ENCODE results near the gene PROK1. TPM values are rescaled to one million over a fixed set of nuclear protein-coding genes. Genes with fewer than 3 reads are reported as not detected.
A peak's percentile ranks its signal among the peaks of the same experiment; 100 is the strongest.

The PROK1 gene
- total and polyA plus RNA-seq, 3 experiments from 2014 or later, result not detected

DNA sequence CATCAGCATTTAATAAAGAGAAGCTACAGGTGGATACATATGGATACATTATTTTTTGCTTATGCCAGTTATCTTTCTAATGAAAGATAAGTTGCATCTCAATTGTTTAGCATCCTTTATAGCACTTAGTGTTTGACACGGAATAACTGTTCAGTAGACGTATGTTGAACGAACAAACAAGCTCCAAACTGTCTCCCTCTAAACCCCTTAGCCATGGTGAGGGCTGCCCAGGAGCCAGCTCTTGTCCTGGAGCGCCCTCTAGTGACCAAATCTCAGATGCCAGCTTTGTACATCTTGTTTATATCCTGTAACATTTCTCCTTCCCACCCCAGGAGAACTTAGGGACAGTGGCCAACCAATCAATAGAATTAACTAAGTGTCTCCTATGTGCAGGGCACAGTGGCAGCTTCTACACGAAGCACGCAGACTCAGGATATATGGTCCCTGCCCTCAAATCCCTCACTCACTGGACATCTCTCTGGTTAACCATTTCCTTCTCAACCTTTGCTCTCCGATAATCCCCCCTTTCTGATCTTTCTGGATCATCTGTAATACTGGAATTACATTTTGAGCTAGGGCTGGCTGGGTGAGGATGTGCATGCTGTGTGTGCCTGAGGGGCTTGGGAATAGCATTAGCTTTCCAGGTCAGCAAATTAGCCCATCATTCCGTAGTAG, 45.1 kb downstream of the PROK1 start:
- ChIA-PET CTCF (interaction anchor here (0.6 to 2.3 kb wide), 30 partner anchors 9 to 408 kb away, joined by 3 to 20 read pairs (median 4); no protein-coding TSS in a partner anchor), POLR2A (interaction anchor here (0.6 to 1.0 kb wide), 2 partner anchors 158 to 294 kb away, joined by 3 to 4 read pairs; no protein-coding TSS in a partner anchor)
- Mint-ChIP-seq H3K27me3 (peaks cover 0 to 9% of the 10 kb centered on the region in 2 donors), H3K36me3 (no peaks in the 10 kb centered on the region), H3K4me3 (no peak overlapping the region), H3K4me1 (no peaks in the 10 kb centered on the region), H3K27ac (no peak overlapping the region), H3K9me3 (no peaks in the 10 kb centered on the region)
- H3K4me3 ChIP-seq (ENCODE audit: low read length), result no peak overlapping the region
- H3K36me3 ChIP-seq (ENCODE audit: insufficient read depth, low read length), result no peaks in the 10 kb centered on the region
- H3K27ac ChIP-seq (ENCODE audit: low read depth, low read length), result no peak overlapping the region
- H3K4me1 ChIP-seq (ENCODE audit: insufficient read depth, low read length), result no peaks in the 10 kb centered on the region
- no peaks in the 10 kb centered on the region for H3K9me3 ChIP-seq (ENCODE audit: low read length)
- no peaks in the 10 kb centered on the region for H3K27me3 ChIP-seq (ENCODE audit: insufficient read depth, low read length, poor library complexity, severe bottlenecking)
- DNase-seq, result peak; percentile 48 to 80 (median 59)

DNA sequence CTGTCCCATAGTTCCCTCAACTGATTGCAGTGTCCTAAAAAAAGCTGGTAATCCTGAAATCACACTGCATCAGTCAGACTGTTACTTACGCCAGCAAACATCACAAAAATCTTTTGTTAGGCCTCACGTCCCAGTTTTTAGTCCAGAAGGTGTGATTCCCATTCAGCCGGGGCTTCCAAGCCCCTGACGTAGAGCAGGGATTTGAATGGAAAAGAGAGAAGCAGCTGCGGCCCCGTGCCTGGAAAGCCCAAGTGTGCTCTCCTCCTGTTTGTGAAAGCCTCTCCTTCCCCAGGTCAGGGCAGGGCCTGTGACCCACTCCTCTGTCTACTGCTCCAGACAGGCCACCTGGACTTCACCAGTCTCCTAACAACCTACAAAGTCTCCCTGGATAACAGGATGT, 47.3 kb downstream of the PROK1 start:
- POLR2A ChIA-PET, result no interaction called here

DNA sequence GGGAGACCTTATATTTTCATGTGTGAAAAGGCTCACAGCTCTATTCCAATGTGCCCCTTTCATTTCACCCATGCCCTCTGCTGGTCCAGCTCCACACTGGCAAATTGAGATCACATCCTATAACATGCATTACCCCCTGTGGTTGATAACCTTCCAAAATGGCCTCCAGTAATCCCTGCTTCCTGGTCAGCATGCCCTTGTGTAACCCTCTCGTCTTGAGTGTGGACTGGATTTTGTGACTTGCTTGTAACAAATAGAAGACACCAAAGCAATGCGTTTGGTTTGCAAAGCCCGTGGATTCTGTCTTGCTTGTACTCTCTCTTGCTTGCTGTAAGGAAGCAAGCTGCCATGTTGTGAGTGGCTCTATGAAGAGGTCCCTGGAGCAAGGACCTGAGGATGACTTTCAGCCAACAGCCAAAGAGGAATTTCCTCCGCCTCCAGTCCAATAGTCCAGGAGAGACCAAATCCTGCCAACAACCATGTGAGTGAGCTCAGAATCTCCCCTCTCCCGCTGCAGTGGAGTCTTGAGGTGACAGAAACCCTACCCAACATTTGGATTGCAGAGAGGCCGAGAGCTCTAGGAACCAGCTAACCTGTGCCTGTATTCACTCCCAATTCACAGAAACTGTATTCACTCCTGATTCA, 50.7 kb downstream of the PROK1 start:
- H3K36me3 ChIP-seq (ENCODE audit: insufficient read depth, low read length), result no peaks in the 10 kb centered on the region
- no peak overlapping the region for H3K4me3 ChIP-seq (ENCODE audit: low read length)
- H3K4me3 Mint-ChIP-seq, result no peak overlapping the region
- H3K27me3 ChIP-seq (ENCODE audit: insufficient read depth, low read length, poor library complexity, severe bottlenecking), result no peaks in the 10 kb centered on the region
- no peaks in the 10 kb centered on the region for H3K9me3 Mint-ChIP-seq
- DNase-seq, result no peak
- no peaks in the 10 kb centered on the region for H3K9me3 ChIP-seq (ENCODE audit: low read length)
- no peaks in the 10 kb centered on the region for H3K4me1 ChIP-seq (ENCODE audit: insufficient read depth, low read length)
- no peak overlapping the region for H3K27ac ChIP-seq (ENCODE audit: low read depth, low read length)
- H3K4me1 Mint-ChIP-seq, result no peaks in the 10 kb centered on the region
- H3K27ac Mint-ChIP-seq, result no peak overlapping the region
- POLR2A ChIA-PET, result no interaction called here
- peaks cover 14 to 24% of the 10 kb centered on the region in 2 donors for H3K27me3 Mint-ChIP-seq
- CTCF ChIA-PET, result no interaction called here
- H3K36me3 Mint-ChIP-seq, result no peaks in the 10 kb centered on the region

More for the DNA sequence above, 47.3 kb downstream of the PROK1 start:
- H3K27ac Mint-ChIP-seq, result no peak overlapping the region
- Histone ChIP-seq H3K4me3 (ENCODE audit: low read length) (no peak overlapping the region), H3K4me1 (ENCODE audit: insufficient read depth, low read length) (no peaks in the 10 kb centered on the region), H3K9me3 (ENCODE audit: low read length) (no peaks in the 10 kb centered on the region), H3K36me3 (ENCODE audit: insufficient read depth, low read length) (no peaks in the 10 kb centered on the region), H3K27me3 (ENCODE audit: insufficient read depth, low read length, poor library complexity, severe bottlenecking) (no peaks in the 10 kb centered on the region), H3K27ac (ENCODE audit: low read depth, low read length) (no peak overlapping the region)
- no peaks in the 10 kb centered on the region for H3K36me3 Mint-ChIP-seq
- peaks cover 7 to 25% of the 10 kb centered on the region in 2 donors for H3K27me3 Mint-ChIP-seq
- no peak overlapping the region for H3K4me3 Mint-ChIP-seq
- no peak for DNase-seq
- no peaks in the 10 kb centered on the region for H3K4me1 Mint-ChIP-seq
- CTCF ChIA-PET, result no interaction called here
- H3K9me3 Mint-ChIP-seq, result no peaks in the 10 kb centered on the region

DNA sequence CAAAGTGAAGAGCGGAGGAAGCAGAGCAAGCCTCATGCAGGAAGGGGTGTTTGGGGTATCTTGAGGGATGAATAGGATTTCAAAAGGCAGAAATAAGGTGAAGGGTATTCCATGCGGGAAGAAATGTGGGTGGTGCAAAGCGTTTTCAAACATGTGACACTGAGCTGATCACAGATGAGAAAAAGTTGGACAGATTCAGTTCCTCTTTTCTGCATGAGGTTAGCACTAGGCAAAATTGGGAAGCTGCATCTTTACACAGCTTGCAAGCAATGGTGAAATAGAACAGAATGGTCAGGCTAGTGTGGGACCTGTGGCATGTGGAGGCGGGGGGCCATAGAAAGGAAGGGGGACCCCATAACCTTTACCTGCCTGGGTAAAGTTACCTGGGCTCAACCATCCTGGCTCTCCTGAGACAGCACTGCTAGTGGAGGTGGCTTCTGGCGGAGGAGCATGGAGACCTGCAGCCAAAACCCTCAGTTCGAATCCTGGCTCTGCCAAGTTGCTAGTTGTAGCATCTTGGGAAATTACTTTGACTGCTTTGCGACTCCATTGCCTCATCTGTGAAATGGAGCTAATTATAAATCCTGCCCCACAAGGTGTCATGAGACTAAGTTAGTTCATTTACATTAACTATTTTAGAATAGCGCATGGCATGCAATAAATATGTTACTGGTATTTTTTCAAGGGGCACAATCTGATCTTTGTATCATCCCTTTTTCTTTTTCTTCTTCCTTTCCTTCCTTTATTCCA, 51.6 kb downstream of the PROK1 start:
- H3K4me3 ChIP-seq (ENCODE audit: low read length), result no peak overlapping the region

DNA sequence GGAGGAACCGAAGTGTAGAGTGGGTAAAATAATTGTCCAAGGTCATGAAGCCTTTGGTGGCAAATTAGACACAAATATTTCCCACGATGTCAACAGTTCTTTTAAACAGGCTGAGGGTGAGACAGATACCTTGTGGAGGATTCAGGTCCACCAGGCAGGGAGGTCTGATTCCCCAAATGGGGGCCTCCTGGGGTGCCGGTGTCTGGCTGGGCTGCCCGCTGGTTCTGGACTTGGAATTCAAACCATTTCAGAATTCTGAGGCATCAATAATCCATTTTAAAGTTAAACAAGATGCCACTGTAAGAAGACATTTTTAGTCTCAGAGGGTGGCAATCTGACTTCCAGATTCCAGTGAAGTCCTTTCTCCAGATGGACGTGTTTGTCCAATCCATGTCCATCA, 52.5 kb downstream of the PROK1 start:
- no peaks in the 10 kb centered on the region for H3K36me3 ChIP-seq (ENCODE audit: insufficient read depth, low read length)
- Mint-ChIP-seq H3K36me3 (no peaks in the 10 kb centered on the region), H3K9me3 (no peaks in the 10 kb centered on the region), H3K4me3 (no peak overlapping the region), H3K27me3 (peaks cover 14 to 39% of the 10 kb centered on the region in 2 donors), H3K27ac (no peak overlapping the region), H3K4me1 (no peaks in the 10 kb centered on the region)
- H3K27ac ChIP-seq (ENCODE audit: low read depth, low read length), result no peak overlapping the region
- DNase-seq, result no peak
- no peaks in the 10 kb centered on the region for H3K9me3 ChIP-seq (ENCODE audit: low read length)
- no peaks in the 10 kb centered on the region for H3K4me1 ChIP-seq (ENCODE audit: insufficient read depth, low read length)
- ChIA-PET POLR2A (no interaction called here), CTCF (no interaction called here)
- H3K4me3 ChIP-seq (ENCODE audit: low read length), result no peak overlapping the region
- H3K27me3 ChIP-seq (ENCODE audit: insufficient read depth, low read length, poor library complexity, severe bottlenecking), result no peaks in the 10 kb centered on the region

More for the DNA sequence above, 51.6 kb downstream of the PROK1 start:
- Mint-ChIP-seq H3K27me3 (peaks cover 14 to 34% of the 10 kb centered on the region in 2 donors), H3K36me3 (no peaks in the 10 kb centered on the region), H3K9me3 (no peaks in the 10 kb centered on the region), H3K4me3 (no peak overlapping the region), H3K4me1 (no peaks in the 10 kb centered on the region), H3K27ac (no peak overlapping the region)
- no peaks in the 10 kb centered on the region for H3K4me1 ChIP-seq (ENCODE audit: insufficient read depth, low read length)
- no peak overlapping the region for H3K27ac ChIP-seq (ENCODE audit: low read depth, low read length)
- ChIA-PET POLR2A (no interaction called here), CTCF (no interaction called here)
- no peak for DNase-seq
- no peaks in the 10 kb centered on the region for H3K9me3 ChIP-seq (ENCODE audit: low read length)
- no peaks in the 10 kb centered on the region for H3K36me3 ChIP-seq (ENCODE audit: insufficient read depth, low read length)
- no peaks in the 10 kb centered on the region for H3K27me3 ChIP-seq (ENCODE audit: insufficient read depth, low read length, poor library complexity, severe bottlenecking)

DNA sequence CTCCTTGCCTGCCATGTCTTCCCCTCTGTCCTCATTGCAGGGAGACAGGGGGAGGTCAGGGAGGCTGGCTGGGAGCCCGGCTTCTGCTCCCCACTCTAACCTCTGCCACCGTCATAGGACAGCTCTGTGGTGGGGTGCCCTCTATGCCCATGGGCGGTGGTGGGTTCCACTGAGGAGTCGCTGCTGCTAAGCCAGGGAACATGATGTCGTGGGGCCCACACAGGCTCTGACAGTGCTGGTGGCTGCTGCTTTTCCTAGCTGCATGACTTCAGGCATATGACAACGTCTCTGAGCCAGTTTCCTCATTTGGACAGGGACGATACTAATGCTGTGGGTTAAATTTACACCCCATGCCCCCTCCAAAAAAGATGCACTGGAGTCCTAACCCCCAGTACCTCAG, 53.3 kb downstream of the PROK1 start:
- Mint-ChIP-seq H3K4me1 (no peaks in the 10 kb centered on the region), H3K4me3 (no peak overlapping the region), H3K36me3 (no peaks in the 10 kb centered on the region), H3K27me3 (peaks cover 14 to 41% of the 10 kb centered on the region in 2 donors), H3K27ac (no peak overlapping the region), H3K9me3 (no peaks in the 10 kb centered on the region)
- Histone ChIP-seq H3K36me3 (ENCODE audit: insufficient read depth, low read length) (no peaks in the 10 kb centered on the region), H3K9me3 (ENCODE audit: low read length) (no peaks in the 10 kb centered on the region), H3K27ac (ENCODE audit: low read depth, low read length) (no peak overlapping the region), H3K4me3 (ENCODE audit: low read length) (no peak overlapping the region), H3K4me1 (ENCODE audit: insufficient read depth, low read length) (no peaks in the 10 kb centered on the region), H3K27me3 (ENCODE audit: insufficient read depth, low read length, poor library complexity, severe bottlenecking) (no peaks in the 10 kb centered on the region)
- ChIA-PET CTCF (interaction anchor here (1.1 kb wide), 1 partner anchor 8 kb away, joined by 3 read pairs; no protein-coding TSS in a partner anchor), POLR2A (no interaction called here)
- no peak for DNase-seq

DNA sequence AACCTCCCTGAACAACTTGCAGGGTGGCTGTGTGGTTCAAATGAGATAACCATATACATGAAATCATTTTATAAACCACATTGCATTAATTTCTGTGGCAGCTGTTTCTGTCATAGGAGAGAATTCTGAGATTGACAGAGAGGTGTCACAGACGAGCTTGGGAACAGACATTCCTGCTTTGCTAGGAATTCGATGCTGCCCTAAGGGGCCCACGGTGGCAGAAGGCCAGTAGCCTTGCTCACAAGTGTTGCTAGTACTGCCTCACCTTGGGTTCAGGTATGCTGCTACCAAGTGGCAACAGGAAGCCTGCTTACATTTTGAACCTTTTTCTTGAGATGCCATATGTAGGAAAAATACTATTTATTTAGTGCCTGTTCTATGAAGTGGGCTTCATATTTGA, 54.6 kb downstream of the PROK1 start:
- peaks cover 14 to 42% of the 10 kb centered on the region in 2 donors for H3K27me3 Mint-ChIP-seq
- no peaks in the 10 kb centered on the region for H3K27me3 ChIP-seq (ENCODE audit: insufficient read depth, low read length, poor library complexity, severe bottlenecking)
- ChIA-PET POLR2A (no interaction called here), CTCF (interaction anchor here (0.8 kb wide), 1 partner anchor 9 kb away, joined by 5 read pairs; no protein-coding TSS in a partner anchor)
- no peaks in the 10 kb centered on the region for H3K36me3 Mint-ChIP-seq
- H3K4me1 ChIP-seq (ENCODE audit: insufficient read depth, low read length), result no peaks in the 10 kb centered on the region
- no peaks in the 10 kb centered on the region for H3K4me1 Mint-ChIP-seq
- no peak for DNase-seq
- no peak overlapping the region for H3K27ac ChIP-seq (ENCODE audit: low read depth, low read length)
- no peak overlapping the region for H3K4me3 ChIP-seq (ENCODE audit: low read length)
- H3K36me3 ChIP-seq (ENCODE audit: insufficient read depth, low read length), result no peaks in the 10 kb centered on the region
- H3K4me3 Mint-ChIP-seq, result no peak overlapping the region
- no peaks in the 10 kb centered on the region for H3K9me3 Mint-ChIP-seq
- no peaks in the 10 kb centered on the region for H3K9me3 ChIP-seq (ENCODE audit: low read length)
- H3K27ac Mint-ChIP-seq, result no peak overlapping the region

DNA sequence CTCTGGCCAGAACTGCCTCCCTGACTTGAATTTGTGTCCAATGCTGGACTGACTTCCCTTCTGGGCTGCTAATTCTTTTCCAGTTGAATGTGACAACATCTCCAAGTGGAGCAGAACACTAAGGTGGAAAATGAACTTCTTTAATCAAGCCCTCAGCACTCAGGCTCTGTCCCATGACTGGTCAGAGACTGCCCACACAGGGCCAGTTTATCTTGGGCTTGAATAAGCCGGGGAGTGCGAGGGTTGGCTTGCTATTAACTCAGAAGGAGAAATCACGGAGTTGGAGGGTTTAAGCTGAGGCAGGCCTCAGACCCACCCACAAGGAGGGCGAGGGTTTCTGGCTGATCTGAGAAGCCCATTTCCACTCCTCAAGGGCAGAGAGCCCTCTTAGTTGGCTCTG, 55.6 kb downstream of the PROK1 start:
- Mint-ChIP-seq H3K4me1 (no peaks in the 10 kb centered on the region), H3K36me3 (no peaks in the 10 kb centered on the region), H3K27ac (peak overlapping the region in 1 of 8 donors; percentile 33), H3K4me3 (no peak overlapping the region), H3K9me3 (no peaks in the 10 kb centered on the region), H3K27me3 (peaks cover 14 to 43% of the 10 kb centered on the region in 2 donors)
- Histone ChIP-seq H3K27ac (ENCODE audit: low read depth, low read length) (no peak overlapping the region), H3K4me1 (ENCODE audit: insufficient read depth, low read length) (no peaks in the 10 kb centered on the region), H3K9me3 (ENCODE audit: low read length) (no peaks in the 10 kb centered on the region), H3K27me3 (ENCODE audit: insufficient read depth, low read length, poor library complexity, severe bottlenecking) (no peaks in the 10 kb centered on the region), H3K36me3 (ENCODE audit: insufficient read depth, low read length) (no peaks in the 10 kb centered on the region), H3K4me3 (ENCODE audit: low read length) (no peak overlapping the region)
- ChIA-PET POLR2A (no interaction called here), CTCF (interaction anchor here (0.8 kb wide), 1 partner anchor 10 kb away, joined by 3 read pairs; no protein-coding TSS in a partner anchor)
- no peak for DNase-seq

Data from CD8-positive, alpha-beta memory T cell (primary cell).